Keratinocyte (primary cell): ENCODE results near the gene LPIN3. TPM values are rescaled to one million over a fixed set of nuclear protein-coding genes. Genes with fewer than 3 reads are reported as not detected.

Experiments
- DNase-seq: peaks from one replicate; pipeline ENCODE4 v3.0.0-alpha.2; 2011; ENCODE audit warnings: low read depth, missing footprints, low spot score
- FAIRE-seq: peaks from 2 replicates; lab custom pipeline; 2011; peaks lifted over from hg19 to GRCh38; lab: Jason Lieb, UNC
- H2AFZ ChIP-seq: 2 replicates; pipeline ENCODE4 v1.6.0; 2012; ENCODE audit warnings: low read length, control low read depth, inconsistent platforms; ENCODE audit not compliant: control insufficient read depth
- H3K27ac ChIP-seq: 2 replicates; pipeline ENCODE4 v1.5.1; 2011; ENCODE audit warnings: low read length; ENCODE audit not compliant: control insufficient read depth, insufficient read depth
- H3K27me3 ChIP-seq: 3 replicates; pipeline ENCODE4 v1.6.0; 2011; ENCODE audit warnings: low read length; ENCODE audit not compliant: control insufficient read depth, insufficient read depth; ENCODE audit errors: extremely low read depth
- H3K36me3 ChIP-seq, 2 experiments: 2 replicates in 1 of 2; 3 replicates in 1 of 2; pipeline ENCODE4 v1.5.1; 2011; ENCODE audit warnings: low read length in 2 of 2, mild to moderate bottlenecking in 1 of 2; ENCODE audit not compliant: control insufficient read depth in 2 of 2, insufficient read depth in 2 of 2; ENCODE audit errors: extremely low read depth in 1 of 2
- H3K4me1 ChIP-seq: 3 replicates; pipeline ENCODE4 v1.5.1; 2011; ENCODE audit warnings: low read length; ENCODE audit not compliant: control insufficient read depth, insufficient read depth; ENCODE audit errors: extremely low read depth
- H3K4me2 ChIP-seq: 3 replicates; pipeline ENCODE4 v1.6.0; 2011; ENCODE audit warnings: low read depth, low read length; ENCODE audit not compliant: control insufficient read depth, insufficient read depth; ENCODE audit errors: extremely low read depth
- H3K4me3 ChIP-seq, 3 experiments: fragments of 200-600 bp in 1 of 3; sonication (generic) in 1 of 3; 2 replicates in 2 of 3; 3 replicates in 1 of 3; pipeline ENCODE4 v1.5.1; 2011 to 2016; ENCODE audit warnings: low read length in 3 of 3, mild to moderate bottlenecking in 3 of 3, control low read depth in 2 of 3, inconsistent platforms in 1 of 3, low read depth in 1 of 3, mixed read lengths in 1 of 3, mixed run types in 1 of 3, moderate library complexity in 1 of 3; ENCODE audit not compliant: control insufficient read depth in 2 of 3, insufficient read depth in 2 of 3; ENCODE audit errors: extremely low read depth in 1 of 3
- H3K79me2 ChIP-seq: 2 replicates; pipeline ENCODE4 v1.6.0; 2012; ENCODE audit warnings: low read length; ENCODE audit not compliant: control insufficient read depth, insufficient read depth
- H3K9ac ChIP-seq: 3 replicates; pipeline ENCODE4 v1.6.0; 2011; ENCODE audit warnings: low read length; ENCODE audit not compliant: control insufficient read depth, insufficient read depth; ENCODE audit errors: extremely low read depth
- H3K9me1 ChIP-seq: 3 replicates; pipeline ENCODE4 v1.6.0; 2011; ENCODE audit warnings: low read length; ENCODE audit not compliant: control insufficient read depth, insufficient read depth; ENCODE audit errors: extremely low read depth
- H3K9me3 ChIP-seq: 2 replicates; pipeline ENCODE4 v1.5.1; 2012; ENCODE audit warnings: low read depth, low read length; ENCODE audit not compliant: control insufficient read depth
- H4K20me1 ChIP-seq: 3 replicates; pipeline ENCODE4 v1.6.0; 2011; ENCODE audit warnings: low read length; ENCODE audit not compliant: control insufficient read depth, insufficient read depth; ENCODE audit errors: extremely low read depth
- EZH2 ChIP-seq: IDR thresholded peaks from one replicate; pipeline ENCODE4 v1.6.1; 2012; ENCODE audit warnings: inconsistent platforms, mild to moderate bottlenecking, low read length, moderate library complexity
- dilution Hi-C: fragments of 300-500 bp; cut with MboI; formaldehyde crosslinking; loops from one replicate; pipeline ENCODE4 v1.7.0; 2020; ENCODE audit warnings: low sequenced_read_pairs; ENCODE audit not compliant: extremely low pct_ligation_motif_present
- polyA plus RNA-seq, 5 experiments: library from polyadenylated mRNA; depleted of rRNA in 3 of 5; stranded (reverse) in 3 of 5; stranded (forward) in 1 of 5; unstranded in 1 of 5; fragments of >200 nt; gene quantifications; 1 replicate in 1 of 5; 2 replicates in 3 of 5; 3 replicates in 1 of 5; pipeline versions ENCODE4 v1.2.1 to v1.2.3, GENCODE V29; 2011 to 2012; ENCODE audit warnings: missing spikeins in 2 of 5, low read depth in 1 of 5, low replicate concordance in 1 of 5
- TF ChIP-seq, protein P1 (sequence below), 3 experiments: IDR thresholded peaks in 1 of 3; conservative IDR thresholded peaks in 1 of 3; optimal IDR thresholded peaks in 1 of 3; 2 replicates in 2 of 3; 3 replicates in 1 of 3; pipeline versions ENCODE3 to v1.5.1; 2011; ENCODE audit warnings: low read length in 3 of 3, mild to moderate bottlenecking in 3 of 3, moderate library complexity in 2 of 3, control low read depth in 1 of 3, inconsistent platforms in 1 of 3; ENCODE audit not compliant: insufficient read depth in 2 of 3; ENCODE audit errors: extremely low read depth in 1 of 3

Gene LPIN3
- polyA plus RNA-seq, 1 donor (not counting 4 experiments of a cell fraction or from before 2014, with no cell fraction given), result 15.6 TPM

DNA sequence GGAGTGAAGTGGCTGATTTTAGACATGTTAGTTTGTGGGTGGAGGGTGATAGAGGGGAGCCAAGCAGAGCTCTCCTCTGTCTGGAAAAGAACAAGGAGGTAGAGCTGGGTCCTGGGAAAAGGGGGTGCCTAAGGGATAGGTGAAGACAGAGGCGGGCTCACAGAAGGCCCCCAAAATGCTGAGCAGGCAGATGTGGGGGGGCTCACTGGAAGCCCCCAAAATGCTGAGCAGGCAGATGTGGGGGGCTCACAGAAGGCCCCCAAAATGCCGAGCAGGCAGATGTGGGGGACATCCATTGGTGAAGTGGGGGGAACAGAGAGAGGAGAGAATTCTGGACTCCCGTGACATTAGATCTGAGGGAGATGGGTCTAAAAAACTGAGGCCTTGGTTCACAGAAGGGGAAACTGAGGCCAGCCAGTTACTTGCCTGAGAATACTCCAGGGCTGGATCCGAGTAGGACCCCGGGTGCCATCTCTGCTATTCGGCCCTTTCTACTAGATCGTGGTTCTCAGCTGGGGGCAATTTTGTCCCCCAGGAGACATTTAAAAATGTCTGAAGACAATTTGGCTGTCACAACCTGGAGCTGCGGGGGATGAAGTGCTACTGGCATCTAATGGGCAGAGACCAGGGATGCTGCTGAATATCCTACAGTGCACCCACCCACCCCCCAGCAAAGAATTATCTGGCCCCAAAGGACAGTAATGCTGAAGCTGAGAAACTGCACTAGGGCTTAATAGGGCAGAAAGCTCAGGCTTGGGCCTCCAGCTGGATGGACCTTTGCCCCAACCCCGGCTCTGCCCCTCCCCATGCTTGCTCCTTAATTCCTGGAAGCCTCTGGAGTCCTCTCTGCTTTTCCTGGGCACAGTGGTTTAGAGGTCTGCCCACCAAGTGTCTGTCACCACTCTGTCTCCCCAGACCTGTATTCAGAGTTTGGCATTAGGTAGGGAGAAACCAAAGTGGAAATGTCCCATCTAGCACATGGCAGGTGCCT lies 2.1 kb downstream of the LPIN3 start:
- dilution Hi-C loops, result no loop called here
- H3K4me3 ChIP-seq, result no peak overlapping the region

DNA sequence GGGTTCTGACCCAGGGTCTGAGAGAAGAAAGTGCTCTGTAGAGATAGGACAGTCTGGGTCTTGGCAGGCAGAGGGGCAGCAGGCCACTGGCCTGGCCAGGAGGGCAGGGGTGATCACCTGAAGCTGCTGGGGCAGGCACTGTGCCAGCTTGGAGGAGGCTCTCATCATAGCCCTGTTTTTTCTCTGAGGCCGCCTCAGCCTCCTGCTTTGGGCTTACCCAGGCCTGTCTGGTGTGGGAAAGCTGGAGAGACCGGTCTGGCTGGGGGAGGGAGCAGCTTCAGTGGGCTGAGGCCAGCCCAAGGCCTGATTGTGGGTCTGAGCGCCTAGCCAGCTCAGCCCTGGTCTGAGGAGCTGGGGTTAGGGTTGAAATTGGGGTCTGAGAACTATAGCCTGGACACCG lies 3.9 kb downstream of the LPIN3 start:
- dilution Hi-C loops, result no loop called here
- Histone ChIP-seq H3K27me3 (no peaks in the 10 kb centered on the region), H3K4me3 (no peak overlapping the region), H3K79me2 (peaks cover 18% of the 10 kb centered on the region), H2AFZ (no peak overlapping the region), H3K27ac (no peak overlapping the region), H3K9me1 (no peaks in the 10 kb centered on the region), H3K4me1 (peaks cover 19% of the 10 kb centered on the region), H3K9me3 (no peaks in the 10 kb centered on the region), H3K9ac (no peak overlapping the region), H3K36me3 (peaks cover 13 to 15% of the 10 kb centered on the region in 2 experiments), H3K4me2 (no peak overlapping the region), H4K20me1 (no peaks in the 10 kb centered on the region)
- TF ChIP-seq, protein P1, sequence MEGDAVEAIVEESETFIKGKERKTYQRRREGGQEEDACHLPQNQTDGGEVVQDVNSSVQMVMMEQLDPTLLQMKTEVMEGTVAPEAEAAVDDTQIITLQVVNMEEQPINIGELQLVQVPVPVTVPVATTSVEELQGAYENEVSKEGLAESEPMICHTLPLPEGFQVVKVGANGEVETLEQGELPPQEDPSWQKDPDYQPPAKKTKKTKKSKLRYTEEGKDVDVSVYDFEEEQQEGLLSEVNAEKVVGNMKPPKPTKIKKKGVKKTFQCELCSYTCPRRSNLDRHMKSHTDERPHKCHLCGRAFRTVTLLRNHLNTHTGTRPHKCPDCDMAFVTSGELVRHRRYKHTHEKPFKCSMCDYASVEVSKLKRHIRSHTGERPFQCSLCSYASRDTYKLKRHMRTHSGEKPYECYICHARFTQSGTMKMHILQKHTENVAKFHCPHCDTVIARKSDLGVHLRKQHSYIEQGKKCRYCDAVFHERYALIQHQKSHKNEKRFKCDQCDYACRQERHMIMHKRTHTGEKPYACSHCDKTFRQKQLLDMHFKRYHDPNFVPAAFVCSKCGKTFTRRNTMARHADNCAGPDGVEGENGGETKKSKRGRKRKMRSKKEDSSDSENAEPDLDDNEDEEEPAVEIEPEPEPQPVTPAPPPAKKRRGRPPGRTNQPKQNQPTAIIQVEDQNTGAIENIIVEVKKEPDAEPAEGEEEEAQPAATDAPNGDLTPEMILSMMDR (optimal IDR thresholded peaks at IDR 0.05 in 1 of 3, IDR thresholded peaks at IDR 0.05 in 1 of 3, conservative IDR thresholded peaks at IDR 0.05 in 1 of 3; ENCODE audit: extremely low read depth in 1 of 3, insufficient read depth in 2 of 3, low read length in 3 of 3), result no peak
- TF ChIP-seq EZH2, result no peak
- no peak for FAIRE-seq
- no peak for DNase-seq

More for the DNA sequence above, 2.1 kb downstream of the LPIN3 start:
- Histone ChIP-seq H2AFZ (no peak overlapping the region), H3K27ac (no peak overlapping the region), H3K9ac (no peak overlapping the region), H3K4me2 (no peak overlapping the region), H3K79me2 (peaks cover 18% of the 10 kb centered on the region), H3K36me3 (peaks cover 8 to 9% of the 10 kb centered on the region in 2 experiments), H4K20me1 (no peaks in the 10 kb centered on the region), H3K9me3 (no peaks in the 10 kb centered on the region), H3K4me1 (peaks cover 21% of the 10 kb centered on the region), H3K9me1 (no peaks in the 10 kb centered on the region), H3K27me3 (no peaks in the 10 kb centered on the region)
- no peak for FAIRE-seq
- TF ChIP-seq, protein P1 (optimal IDR thresholded peaks at IDR 0.05 in 1 of 3, IDR thresholded peaks at IDR 0.05 in 1 of 3, conservative IDR thresholded peaks at IDR 0.05 in 1 of 3; ENCODE audit: extremely low read depth in 1 of 3, insufficient read depth in 2 of 3, low read length in 3 of 3), result no peak
- TF ChIP-seq EZH2, result no peak
- DNase-seq, result no peak
